ENCODE results near the gene CPM.
A peak's percentile ranks its signal among the peaks of the same experiment; 100 is the strongest.

CPM gene

GRCh38 chr12:68932961-68933893 is at the start of gene CPM:
Gene CPM, minus strand, starts transcription at chr12:68933171. Its CDS starts 334 bp downstream, at chr12:68932837.
- peak; percentile 97 for ATAC-seq
- peaks cover 26% of the 10 kb centered on the region for H3K27me3 Mint-ChIP-seq
- H3K9me3 Mint-ChIP-seq = no peaks in the 10 kb centered on the region
- H3K27ac Mint-ChIP-seq = peak within 1 kb of the TSS; percentile 42
- peaks cover 4% of the 10 kb centered on the region for H3K36me3 Mint-ChIP-seq (ENCODE audit: low read depth)
- H3K4me3 Mint-ChIP-seq = peak within 1 kb of the TSS; percentile 81
- peaks cover 28% of the 10 kb centered on the region for H3K4me1 Mint-ChIP-seq
- DNase-seq = peak; percentile 75

- peaks cover 3% of the 10 kb centered on the region for H3K36me3 Mint-ChIP-seq (ENCODE audit: low read depth)
- H3K27ac Mint-ChIP-seq = no peak overlapping the region
- DNase-seq = no peak
- H3K27me3 Mint-ChIP-seq = peaks cover 3% of the 10 kb centered on the region
- H3K4me1 Mint-ChIP-seq = peaks cover 3% of the 10 kb centered on the region
- H3K9me3 Mint-ChIP-seq = peaks cover 19% of the 10 kb centered on the region
- ATAC-seq = no peak
- no peak overlapping the region for H3K4me3 Mint-ChIP-seq
These were observed 48.5 kb upstream of the CPM start for GRCh38 chr12:68981516-68981915.

- no peak overlapping the region for H3K4me3 Mint-ChIP-seq
- ATAC-seq (no peak), DNase-seq (no peak)
- no peak overlapping the region for H3K27ac Mint-ChIP-seq
- peaks cover 19% of the 10 kb centered on the region for H3K9me3 Mint-ChIP-seq
- peaks cover 3% of the 10 kb centered on the region for H3K36me3 Mint-ChIP-seq (ENCODE audit: low read depth)
- H3K27me3 Mint-ChIP-seq = peaks cover 3% of the 10 kb centered on the region
- H3K4me1 Mint-ChIP-seq = peaks cover 3% of the 10 kb centered on the region
These were observed 47.7 kb upstream of the CPM start for GRCh38 chr12:68980476-68981212.

- peaks cover 3% of the 10 kb centered on the region for H3K36me3 Mint-ChIP-seq (ENCODE audit: low read depth)
- no peak overlapping the region for H3K27ac Mint-ChIP-seq
- peaks cover 3% of the 10 kb centered on the region for H3K27me3 Mint-ChIP-seq
- DNase-seq (no peak), ATAC-seq (no peak)
- peaks cover 3% of the 10 kb centered on the region for H3K4me1 Mint-ChIP-seq
- H3K4me3 Mint-ChIP-seq = no peak overlapping the region
- peaks cover 17% of the 10 kb centered on the region for H3K9me3 Mint-ChIP-seq
These were observed 45.7 kb upstream of the CPM start for GRCh38 chr12:68978678-68979077.

GRCh38 chr12:68977909-68978610 is 45.1 kb upstream of the CPM start:
- H3K36me3 Mint-ChIP-seq (ENCODE audit: low read depth) = peaks cover 3% of the 10 kb centered on the region
- peaks cover 3% of the 10 kb centered on the region for H3K27me3 Mint-ChIP-seq
- H3K9me3 Mint-ChIP-seq = peaks cover 13% of the 10 kb centered on the region
- no peak overlapping the region for H3K27ac Mint-ChIP-seq
- H3K4me1 Mint-ChIP-seq = peaks cover 3% of the 10 kb centered on the region
- DNase-seq (no peak), ATAC-seq (no peak)
- no peak overlapping the region for H3K4me3 Mint-ChIP-seq

- H3K4me3 Mint-ChIP-seq = no peak overlapping the region
- no peak for ATAC-seq
- DNase-seq = no peak
- H3K36me3 Mint-ChIP-seq (ENCODE audit: low read depth) = no peaks in the 10 kb centered on the region
- H3K27ac Mint-ChIP-seq = no peak overlapping the region
- peaks cover 5% of the 10 kb centered on the region for H3K9me3 Mint-ChIP-seq
- H3K4me1 Mint-ChIP-seq = peaks cover 6% of the 10 kb centered on the region
- peaks cover 3% of the 10 kb centered on the region for H3K27me3 Mint-ChIP-seq
These were observed 44.4 kb upstream of the CPM start for GRCh38 chr12:68977335-68977734.

- H3K4me1 Mint-ChIP-seq = peaks cover 10% of the 10 kb centered on the region
- H3K36me3 Mint-ChIP-seq (ENCODE audit: low read depth) = no peaks in the 10 kb centered on the region
- no peak overlapping the region for H3K27ac Mint-ChIP-seq
- peaks cover 3% of the 10 kb centered on the region for H3K27me3 Mint-ChIP-seq
- no peak overlapping the region for H3K4me3 Mint-ChIP-seq
- DNase-seq = no peak
- ATAC-seq = no peak
- peaks cover 5% of the 10 kb centered on the region for H3K9me3 Mint-ChIP-seq
These were observed 43.4 kb upstream of the CPM start for GRCh38 chr12:68976395-68976841.

GRCh38 chr12:68975811-68976210 is 42.8 kb upstream of the CPM start:
- H3K27ac Mint-ChIP-seq = no peak overlapping the region
- no peaks in the 10 kb centered on the region for H3K36me3 Mint-ChIP-seq (ENCODE audit: low read depth)
- DNase-seq = no peak
- H3K4me1 Mint-ChIP-seq = peaks cover 14% of the 10 kb centered on the region
- peaks cover under 1% of the 10 kb centered on the region for H3K27me3 Mint-ChIP-seq
- no peak for ATAC-seq
- H3K9me3 Mint-ChIP-seq = no peaks in the 10 kb centered on the region
- H3K4me3 Mint-ChIP-seq = no peak overlapping the region

- peak; percentile 57 for ATAC-seq
- no peak overlapping the region for H3K4me3 Mint-ChIP-seq
- H3K9me3 Mint-ChIP-seq = no peaks in the 10 kb centered on the region
- H3K27me3 Mint-ChIP-seq = no peaks in the 10 kb centered on the region
- DNase-seq = no peak
- no peak overlapping the region for H3K27ac Mint-ChIP-seq
- peaks cover 11% of the 10 kb centered on the region for H3K4me1 Mint-ChIP-seq
- no peaks in the 10 kb centered on the region for H3K36me3 Mint-ChIP-seq (ENCODE audit: low read depth)
These were observed 39.6 kb upstream of the CPM start for GRCh38 chr12:68972595-68972994.

- Mint-ChIP-seq H3K4me1 (peaks cover 11% of the 10 kb centered on the region), H3K4me3 (no peak overlapping the region), H3K9me3 (no peaks in the 10 kb centered on the region), H3K36me3 (ENCODE audit: low read depth) (no peaks in the 10 kb centered on the region), H3K27ac (no peak overlapping the region), H3K27me3 (no peaks in the 10 kb centered on the region)
- DNase-seq (no peak), ATAC-seq (peak; percentile 61)
These were observed 38.4 kb upstream of the CPM start for GRCh38 chr12:68971404-68971803.

- no peak overlapping the region for H3K4me3 Mint-ChIP-seq
- ATAC-seq (no peak), DNase-seq (no peak)
- H3K9me3 Mint-ChIP-seq = no peaks in the 10 kb centered on the region
- H3K27me3 Mint-ChIP-seq = no peaks in the 10 kb centered on the region
- no peaks in the 10 kb centered on the region for H3K36me3 Mint-ChIP-seq (ENCODE audit: low read depth)
- H3K4me1 Mint-ChIP-seq = peaks cover 11% of the 10 kb centered on the region
- H3K27ac Mint-ChIP-seq = no peak overlapping the region
These were observed 38.0 kb upstream of the CPM start for GRCh38 chr12:68970951-68971350.

GRCh38 chr12:68970306-68970705 is 37.3 kb upstream of the CPM start:
- H3K36me3 Mint-ChIP-seq (ENCODE audit: low read depth) = no peaks in the 10 kb centered on the region
- no peak overlapping the region for H3K4me3 Mint-ChIP-seq
- H3K9me3 Mint-ChIP-seq = peaks cover 2% of the 10 kb centered on the region
- DNase-seq (no peak), ATAC-seq (no peak)
- H3K27ac Mint-ChIP-seq = no peak overlapping the region
- peaks cover 14% of the 10 kb centered on the region for H3K4me1 Mint-ChIP-seq
- no peaks in the 10 kb centered on the region for H3K27me3 Mint-ChIP-seq

- Mint-ChIP-seq H3K27ac (no peak overlapping the region), H3K36me3 (ENCODE audit: low read depth) (peaks cover 15% of the 10 kb centered on the region), H3K27me3 (no peaks in the 10 kb centered on the region), H3K9me3 (peaks cover 19% of the 10 kb centered on the region), H3K4me1 (peaks cover 42% of the 10 kb centered on the region), H3K4me3 (no peak overlapping the region)
- ATAC-seq (no peak), DNase-seq (no peak)
These were observed 34.1 kb upstream of the CPM start for GRCh38 chr12:68967046-68967445.
